ENCODE measurements around the gene CSPG5. TPM values are rescaled to one million over a fixed set of nuclear protein-coding genes. Genes with fewer than 3 reads are reported as not detected.

Gene CSPG5
- total and polyA plus RNA-seq, 11 donors = 0.12 to 0.86 (median 0.34) TPM; not detected in 1

DNA sequence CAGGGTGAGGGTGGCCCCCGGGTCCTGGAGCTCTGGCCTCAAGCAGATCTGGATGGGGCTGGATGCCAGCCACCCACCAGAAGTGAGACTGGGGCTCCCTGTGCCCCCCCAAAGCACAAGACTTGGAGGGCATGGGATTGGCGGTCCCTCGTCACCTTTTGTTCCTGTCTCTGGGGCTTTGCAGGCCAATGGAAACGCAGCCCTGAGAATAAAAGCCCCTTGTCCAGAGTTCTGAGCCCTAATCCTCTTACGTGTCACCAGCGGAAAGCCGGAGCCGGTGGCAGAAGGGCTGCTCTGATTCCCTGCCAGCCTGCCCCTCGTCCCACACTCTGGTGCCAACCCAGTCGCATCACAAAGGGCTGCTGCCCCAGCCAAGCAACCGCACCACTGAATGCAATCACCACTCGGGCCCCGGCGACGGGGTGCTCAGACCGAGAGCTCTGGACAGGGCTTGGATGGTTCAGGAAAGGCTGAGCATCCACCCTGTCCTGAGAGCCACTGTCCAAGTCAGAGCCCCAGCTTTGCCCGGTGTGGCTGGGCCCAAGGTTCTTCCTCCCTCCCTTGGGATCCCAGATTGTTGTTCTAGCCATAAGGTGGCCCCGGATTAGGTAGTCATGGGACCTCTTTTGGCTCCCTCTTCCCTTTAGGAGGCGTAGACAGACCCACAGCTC is 42.3 kb downstream of the CSPG5 start:
- no peaks in the 10 kb centered on the region for H3K36me3 ChIP-seq
- no peaks in the 10 kb centered on the region for H3K27me3 ChIP-seq
- DNase-seq (no peak), ATAC-seq (no peak)
- no peak overlapping the region for H3K27ac ChIP-seq
- TF ChIP-seq POLR2A (IDR thresholded peaks at IDR 0.05) = no peak
- TF ChIP-seq, protein P1, sequence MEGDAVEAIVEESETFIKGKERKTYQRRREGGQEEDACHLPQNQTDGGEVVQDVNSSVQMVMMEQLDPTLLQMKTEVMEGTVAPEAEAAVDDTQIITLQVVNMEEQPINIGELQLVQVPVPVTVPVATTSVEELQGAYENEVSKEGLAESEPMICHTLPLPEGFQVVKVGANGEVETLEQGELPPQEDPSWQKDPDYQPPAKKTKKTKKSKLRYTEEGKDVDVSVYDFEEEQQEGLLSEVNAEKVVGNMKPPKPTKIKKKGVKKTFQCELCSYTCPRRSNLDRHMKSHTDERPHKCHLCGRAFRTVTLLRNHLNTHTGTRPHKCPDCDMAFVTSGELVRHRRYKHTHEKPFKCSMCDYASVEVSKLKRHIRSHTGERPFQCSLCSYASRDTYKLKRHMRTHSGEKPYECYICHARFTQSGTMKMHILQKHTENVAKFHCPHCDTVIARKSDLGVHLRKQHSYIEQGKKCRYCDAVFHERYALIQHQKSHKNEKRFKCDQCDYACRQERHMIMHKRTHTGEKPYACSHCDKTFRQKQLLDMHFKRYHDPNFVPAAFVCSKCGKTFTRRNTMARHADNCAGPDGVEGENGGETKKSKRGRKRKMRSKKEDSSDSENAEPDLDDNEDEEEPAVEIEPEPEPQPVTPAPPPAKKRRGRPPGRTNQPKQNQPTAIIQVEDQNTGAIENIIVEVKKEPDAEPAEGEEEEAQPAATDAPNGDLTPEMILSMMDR (IDR thresholded peaks at IDR 0.05) = no peak
- no peaks in the 10 kb centered on the region for H3K9me3 ChIP-seq
- intact Hi-C loops (cut with DNase I) = no loop called here
- WGBS, 4 donors = 90 to 93% (median 90%) methylated on average over 17 to 19 of the region's 19 CpGs
- H3K4me1 ChIP-seq = no peaks in the 10 kb centered on the region
- H3K4me3 ChIP-seq = no peak overlapping the region

- no peak for DNase-seq
Observed at GRCh38 chr3:47533996-47534454, 44.6 kb downstream of the CSPG5 start.

DNA sequence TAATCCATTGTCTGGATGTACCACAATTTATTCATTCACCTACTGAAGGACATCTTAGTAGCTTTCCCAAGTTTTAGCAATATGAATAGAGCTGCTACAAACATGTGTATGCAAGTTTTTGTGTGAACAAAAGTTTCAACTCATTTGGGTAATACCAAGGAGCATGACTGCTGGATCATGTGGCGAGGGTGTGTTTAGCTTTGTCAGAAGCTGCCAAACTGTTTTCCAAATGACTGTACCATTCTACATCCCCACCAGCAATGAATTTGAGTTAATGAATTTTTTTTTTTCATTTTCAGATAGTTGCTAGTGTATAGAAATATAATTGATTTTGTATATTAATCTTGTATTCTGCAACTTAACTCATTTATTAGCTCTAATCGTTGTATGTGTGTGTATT is 45.2 kb downstream of the CSPG5 start:
- intact Hi-C loops (cut with DNase I) = no loop called here
- no peak for TF ChIP-seq POLR2A (IDR thresholded peaks at IDR 0.05)
- TF ChIP-seq, protein P1 (IDR thresholded peaks at IDR 0.05) = no peak
- 90 to 95% (median 92%) methylated on average over 2 of the region's 2 CpGs for WGBS, 4 donors

More at GRCh38 chr3:47533996-47534454, 44.6 kb downstream of the CSPG5 start:
- H3K4me1 ChIP-seq = no peaks in the 10 kb centered on the region
- ATAC-seq = no peak
- H3K27me3 ChIP-seq = no peaks in the 10 kb centered on the region
- no peaks in the 10 kb centered on the region for H3K36me3 ChIP-seq
- no peak overlapping the region for H3K4me3 ChIP-seq
- no peaks in the 10 kb centered on the region for H3K9me3 ChIP-seq
- intact Hi-C loops (cut with DNase I) = no loop called here
- no peak overlapping the region for H3K27ac ChIP-seq
- TF ChIP-seq, protein P1 (IDR thresholded peaks at IDR 0.05) = no peak
- TF ChIP-seq POLR2A (IDR thresholded peaks at IDR 0.05) = no peak
- 39 to 60% (median 54%) methylated on average over 5 of the region's 5 CpGs for whole genome bisulfite sequencing, 4 donors

GRCh38 chr3:47527952-47528725 is 50.5 kb downstream of the CSPG5 start:
- no peak for ATAC-seq
- intact Hi-C loops (cut with DNase I) = loop anchor here in 3 of 10 donors (10.0 kb wide), 1 partner anchor 627 kb away; no protein-coding TSS in a partner anchor
- TF ChIP-seq POLR2A (IDR thresholded peaks at IDR 0.05) = no peak

More for the DNA sequence above, 45.2 kb downstream of the CSPG5 start:
- Histone ChIP-seq H3K27ac (no peak overlapping the region), H3K9me3 (peaks cover 0 to 2% (median 0%) of the 10 kb centered on the region in 12 donors), H3K4me1 (no peaks in the 10 kb centered on the region), H3K4me3 (no peak overlapping the region), H3K27me3 (no peaks in the 10 kb centered on the region), H3K36me3 (no peaks in the 10 kb centered on the region)
- DNase-seq = no peak
- ATAC-seq = no peak

More at GRCh38 chr3:47527952-47528725, 50.5 kb downstream of the CSPG5 start:
- Histone ChIP-seq H3K36me3 (no peaks in the 10 kb centered on the region), H3K4me1 (no peaks in the 10 kb centered on the region), H3K9me3 (peaks cover 0 to 10% (median 0%) of the 10 kb centered on the region in 12 donors), H3K27ac (no peak overlapping the region), H3K4me3 (no peak overlapping the region), H3K27me3 (no peaks in the 10 kb centered on the region)
- WGBS, 4 donors = 86 to 92% (median 90%) methylated on average over 6 of the region's 6 CpGs
- no peak for DNase-seq

All from heart left ventricle (tissue), 16 donors.